ENCODE measurements around the gene ROBO3. TPM values are rescaled to one million over a fixed set of nuclear protein-coding genes. Genes with fewer than 3 reads are reported as not detected.

Gene ROBO3
- total RNA-seq, 1 experiment from 2014 or later: 19.3 TPM

DNA sequence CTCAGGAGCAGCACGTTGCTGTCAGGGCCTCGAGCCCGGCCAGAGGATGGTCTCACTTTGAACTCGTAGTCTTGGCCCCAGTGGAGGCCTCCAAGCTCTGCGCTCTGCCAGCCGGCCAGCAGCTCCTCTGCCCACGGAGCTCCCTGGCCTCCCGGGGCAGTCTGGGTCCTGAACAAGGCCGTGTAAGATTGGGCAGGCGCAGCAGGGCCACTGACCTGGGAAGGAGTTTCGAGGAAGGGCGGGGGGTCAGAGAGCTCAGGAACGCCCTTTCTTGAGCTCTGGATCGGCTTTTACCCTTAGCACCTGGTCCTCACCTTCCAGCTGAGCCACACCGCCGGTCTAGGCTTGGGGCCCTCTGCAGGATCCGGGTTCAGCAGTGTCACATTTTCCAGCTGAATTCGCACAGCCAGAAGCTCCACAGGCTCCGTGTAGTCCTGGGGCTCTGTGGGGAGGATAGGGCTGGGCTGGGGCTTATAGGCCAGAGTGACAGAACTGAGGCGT is 30.3 kb downstream of the ROBO3 start:
- DNase-seq: no peak
- Histone ChIP-seq H3K4me3 (no peak overlapping the region), H3K36me3 (no peaks in the 10 kb centered on the region), H3K9me3 (no peaks in the 10 kb centered on the region), H3K27me3 (no peaks in the 10 kb centered on the region)

DNA sequence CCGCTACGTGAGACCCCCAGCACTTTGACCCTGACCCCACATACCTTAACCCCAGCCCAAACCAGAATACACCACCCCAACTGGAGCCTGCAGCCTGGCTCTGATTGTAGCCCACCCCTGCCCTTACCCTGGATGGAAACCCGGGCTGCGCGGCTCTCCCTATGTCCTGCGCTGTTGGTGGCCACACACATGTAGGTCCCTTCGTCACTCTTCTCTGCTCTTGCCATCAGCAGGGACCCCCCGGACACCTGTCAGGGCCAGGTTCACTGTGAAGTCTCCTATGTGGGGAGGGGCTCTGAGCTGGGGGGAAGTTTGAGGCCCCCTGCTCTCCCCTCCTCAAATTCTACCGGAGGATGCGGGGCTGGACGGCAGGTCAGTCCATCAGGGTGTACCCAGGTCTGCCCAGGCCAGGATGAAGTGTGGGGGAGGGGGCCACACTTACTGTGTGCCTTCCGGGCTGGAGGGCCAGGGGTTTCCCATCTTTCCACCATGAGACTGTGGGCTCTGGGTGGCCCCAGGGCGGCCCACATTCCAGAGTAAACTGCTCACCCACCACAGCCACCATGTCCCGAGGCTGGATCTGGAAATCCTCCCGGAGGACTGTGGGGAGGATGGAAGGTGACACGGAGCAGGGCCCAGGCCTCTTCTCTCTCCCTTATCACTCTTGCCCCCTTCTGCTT is 31.0 kb downstream of the ROBO3 start:
- no peaks in the 10 kb centered on the region for H3K27me3 ChIP-seq
- H3K4me3 ChIP-seq: peak overlapping the region; percentile 31
- no peaks in the 10 kb centered on the region for H3K9me3 ChIP-seq
- DNase-seq: no peak
- no peaks in the 10 kb centered on the region for H3K36me3 ChIP-seq

DNA sequence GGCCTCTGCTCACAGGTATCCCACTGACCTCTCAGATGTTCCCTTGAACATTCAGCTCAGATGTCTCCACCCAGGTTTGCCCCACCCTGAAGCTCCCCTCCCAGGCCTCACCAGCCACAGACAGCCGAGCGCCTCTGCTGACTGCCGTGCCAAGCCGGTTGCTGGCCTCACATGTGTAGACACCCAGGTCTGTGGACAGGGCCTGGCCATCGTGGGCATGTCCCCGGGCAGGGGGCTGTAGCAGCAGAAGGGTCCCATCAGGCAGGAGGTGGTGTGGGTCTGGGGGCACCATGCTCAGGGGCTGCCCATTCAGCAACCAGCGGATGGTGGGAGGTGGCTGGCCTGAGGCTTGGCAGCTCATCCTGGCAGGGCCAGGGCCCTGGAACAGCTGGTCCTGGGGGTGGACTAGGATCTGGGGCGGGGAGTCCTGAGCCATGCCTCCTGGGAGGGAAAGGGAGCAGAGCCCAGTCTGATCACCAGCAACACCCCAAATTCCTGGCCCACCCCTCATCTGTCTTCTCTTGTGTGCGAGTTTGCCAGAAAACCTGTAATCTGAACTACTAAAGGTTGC is 31.7 kb downstream of the ROBO3 start:
- Histone ChIP-seq H3K9me3 (no peaks in the 10 kb centered on the region), H3K4me3 (peak overlapping the region; percentile 31), H3K36me3 (no peaks in the 10 kb centered on the region), H3K27me3 (no peaks in the 10 kb centered on the region)
- DNase-seq: peak; percentile 91

DNA sequence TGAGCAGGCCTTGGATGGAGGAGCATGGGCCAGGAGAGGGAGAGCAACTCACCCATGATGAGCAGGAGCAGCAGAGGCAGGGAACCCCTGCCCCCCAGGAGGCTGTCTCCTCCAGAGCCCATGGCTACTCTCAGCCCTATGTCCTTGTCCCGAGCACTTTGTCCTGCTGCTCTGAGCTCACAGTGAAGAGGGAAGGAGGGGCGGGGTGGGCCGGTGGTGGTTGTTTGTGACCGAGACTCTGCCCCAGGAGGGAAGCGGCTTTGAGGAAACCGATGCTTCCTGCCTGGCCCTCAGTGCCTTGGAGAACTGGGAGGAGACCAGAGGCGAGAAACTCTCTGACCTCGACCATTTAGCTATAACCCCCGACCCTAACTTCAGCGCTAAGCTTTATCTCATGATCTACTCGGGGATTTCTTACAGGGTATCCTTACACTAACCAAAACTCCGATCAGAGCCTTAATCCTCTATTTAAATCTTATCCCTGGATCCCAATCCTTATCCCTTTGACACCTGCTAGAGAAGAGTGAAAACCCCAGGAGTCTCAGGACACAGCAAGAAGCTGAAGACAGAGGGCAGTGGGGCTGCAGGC is 32.5 kb downstream of the ROBO3 start, which contains the start of gene ROBO4:
TSS of gene ROBO4 (minus strand) at position 192 of the 589 bp plus-strand sequence. CDS start at position 122, 70 bp downstream.
- H3K9me3 ChIP-seq: no peaks in the 10 kb centered on the region
- H3K4me3 ChIP-seq: peak within 1 kb of the TSS; percentile 31
- peak; percentile 24 for DNase-seq
- no peaks in the 10 kb centered on the region for H3K27me3 ChIP-seq
- no peaks in the 10 kb centered on the region for H3K36me3 ChIP-seq

DNA sequence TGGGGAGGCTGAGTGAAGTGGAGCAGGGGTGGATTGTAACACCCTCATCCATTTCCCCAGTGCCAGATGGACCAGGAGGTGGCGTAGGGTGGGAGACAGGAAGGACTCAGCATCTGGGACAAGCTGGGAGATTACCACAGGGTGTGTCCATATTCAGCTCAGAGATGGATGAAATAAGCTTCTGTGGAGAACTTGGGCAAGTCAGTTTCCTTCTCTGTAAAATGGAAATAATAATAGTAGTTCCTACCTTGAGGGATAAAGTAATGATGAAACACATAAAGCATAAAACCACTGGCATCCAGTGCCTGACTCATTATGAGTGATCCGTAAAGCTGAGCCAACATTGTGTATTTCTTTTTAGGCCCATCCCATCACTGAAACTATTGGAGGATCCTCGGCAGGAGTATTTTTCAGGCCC is 33.0 kb downstream of the ROBO3 start:
- Histone ChIP-seq H3K27me3 (no peaks in the 10 kb centered on the region), H3K4me3 (no peak overlapping the region), H3K36me3 (no peaks in the 10 kb centered on the region), H3K9me3 (no peaks in the 10 kb centered on the region)
- DNase-seq: peak; percentile 74

DNA sequence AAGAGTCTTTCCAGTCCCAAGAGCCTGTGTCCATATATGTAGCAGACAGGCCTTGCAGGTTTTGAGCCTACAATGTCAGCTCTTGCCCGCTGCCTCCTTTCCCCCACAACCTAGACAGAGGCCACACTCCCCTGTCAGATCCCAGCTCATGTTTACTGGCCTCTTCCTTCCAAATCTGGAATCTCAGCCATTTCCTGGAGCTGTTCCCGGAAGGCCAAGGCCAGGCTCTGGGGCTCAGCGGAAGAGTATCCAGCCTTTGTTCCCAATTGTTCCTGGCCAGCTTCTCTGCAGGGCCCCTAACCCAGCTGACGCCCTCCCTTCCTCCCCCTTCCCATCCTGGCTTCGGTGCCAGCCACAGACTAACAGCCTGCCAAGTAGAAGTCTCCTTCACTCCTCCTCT is 33.5 kb downstream of the ROBO3 start:
- H3K9me3 ChIP-seq: no peaks in the 10 kb centered on the region
- H3K4me3 ChIP-seq: no peak overlapping the region
- peak; percentile 92 for DNase-seq
- H3K27me3 ChIP-seq: no peaks in the 10 kb centered on the region
- H3K36me3 ChIP-seq: no peaks in the 10 kb centered on the region

DNA sequence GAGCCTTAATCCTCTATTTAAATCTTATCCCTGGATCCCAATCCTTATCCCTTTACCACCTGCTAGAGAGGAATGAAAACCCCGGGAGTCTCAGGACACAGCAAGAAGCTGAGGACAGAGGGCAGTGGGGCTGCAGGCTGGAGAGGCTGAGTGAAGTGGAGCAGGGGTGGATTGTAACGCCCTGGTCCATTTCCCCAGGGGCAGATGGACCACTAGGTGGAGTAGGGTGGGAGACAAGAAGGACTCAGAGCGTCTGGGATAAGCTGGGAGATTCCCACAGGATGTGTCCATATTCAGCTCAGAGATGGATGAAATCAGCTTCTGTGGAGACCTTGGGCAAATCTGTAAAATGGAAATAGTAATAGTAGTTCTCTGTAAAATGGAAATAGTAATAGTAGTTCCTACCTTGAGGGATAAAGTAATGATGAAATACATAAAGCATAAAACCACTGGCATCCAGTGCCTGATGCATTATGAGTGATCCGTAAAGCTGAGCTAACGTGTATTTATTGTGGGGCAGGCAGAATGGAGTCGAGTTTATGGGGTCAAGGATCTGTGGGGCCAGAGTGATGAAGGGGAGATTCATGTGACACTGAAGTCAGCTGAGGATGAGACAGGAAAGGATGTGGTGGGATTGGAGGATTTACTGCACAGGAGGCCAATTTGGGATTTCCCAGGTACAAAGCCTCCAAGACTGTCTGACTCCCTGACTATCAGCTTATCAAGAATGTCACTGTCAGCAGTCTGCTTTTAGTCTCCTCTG is 34.3 kb downstream of the ROBO3 start:
- Histone ChIP-seq H3K9me3 (no peaks in the 10 kb centered on the region), H3K4me3 (no peak overlapping the region), H3K27me3 (no peaks in the 10 kb centered on the region), H3K36me3 (no peaks in the 10 kb centered on the region)
- DNase-seq: no peak

DNA sequence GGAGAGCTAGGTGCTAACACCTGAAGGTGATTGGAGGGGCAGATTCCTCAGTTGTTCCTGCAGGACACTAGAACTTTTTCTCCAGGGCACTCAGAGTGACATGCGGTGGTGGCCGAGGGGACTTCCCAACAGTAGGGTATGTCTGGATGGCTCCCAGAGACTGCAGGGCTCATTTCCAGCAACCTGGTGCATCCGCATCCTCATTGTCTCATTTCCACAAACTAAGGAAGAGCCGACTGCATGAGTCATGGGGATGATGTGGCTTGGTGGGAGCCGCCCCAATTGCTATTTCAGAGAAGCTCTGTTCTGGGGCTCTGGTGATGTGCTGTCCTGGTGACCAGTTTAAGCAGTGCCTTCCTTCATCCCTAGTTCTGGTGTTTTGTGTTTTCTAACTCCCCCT is 35.2 kb downstream of the ROBO3 start:
- no peaks in the 10 kb centered on the region for H3K36me3 ChIP-seq

DNA sequence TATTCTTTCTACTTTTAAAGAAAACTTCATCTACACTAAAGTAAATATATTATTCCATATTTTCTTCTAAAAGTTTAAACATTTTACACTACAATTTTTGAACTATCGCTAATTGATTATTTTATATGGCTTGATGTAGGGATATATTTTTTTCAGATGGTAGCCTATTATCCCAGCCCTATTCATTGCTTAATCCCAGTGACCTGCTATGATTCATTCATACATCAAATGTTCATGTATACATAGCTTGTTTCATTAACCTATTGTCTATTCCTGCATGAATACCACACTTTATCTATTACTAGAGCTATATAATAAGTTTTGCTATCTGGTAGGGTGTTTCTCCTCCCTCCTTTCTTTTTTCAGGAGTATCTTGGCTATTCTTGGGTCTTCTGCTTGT is 37.4 kb downstream of the ROBO3 start:
- Histone ChIP-seq H3K4me3 (no peak overlapping the region), H3K27me3 (no peaks in the 10 kb centered on the region), H3K36me3 (no peaks in the 10 kb centered on the region), H3K9me3 (no peaks in the 10 kb centered on the region)
- DNase-seq: no peak

More for the DNA sequence above, 35.2 kb downstream of the ROBO3 start:
- Histone ChIP-seq H3K27me3 (no peaks in the 10 kb centered on the region), H3K9me3 (no peaks in the 10 kb centered on the region), H3K4me3 (peak overlapping the region; percentile 6; the same call in 1 of the 2 replicates)
- peak; percentile 90 for DNase-seq

DNA sequence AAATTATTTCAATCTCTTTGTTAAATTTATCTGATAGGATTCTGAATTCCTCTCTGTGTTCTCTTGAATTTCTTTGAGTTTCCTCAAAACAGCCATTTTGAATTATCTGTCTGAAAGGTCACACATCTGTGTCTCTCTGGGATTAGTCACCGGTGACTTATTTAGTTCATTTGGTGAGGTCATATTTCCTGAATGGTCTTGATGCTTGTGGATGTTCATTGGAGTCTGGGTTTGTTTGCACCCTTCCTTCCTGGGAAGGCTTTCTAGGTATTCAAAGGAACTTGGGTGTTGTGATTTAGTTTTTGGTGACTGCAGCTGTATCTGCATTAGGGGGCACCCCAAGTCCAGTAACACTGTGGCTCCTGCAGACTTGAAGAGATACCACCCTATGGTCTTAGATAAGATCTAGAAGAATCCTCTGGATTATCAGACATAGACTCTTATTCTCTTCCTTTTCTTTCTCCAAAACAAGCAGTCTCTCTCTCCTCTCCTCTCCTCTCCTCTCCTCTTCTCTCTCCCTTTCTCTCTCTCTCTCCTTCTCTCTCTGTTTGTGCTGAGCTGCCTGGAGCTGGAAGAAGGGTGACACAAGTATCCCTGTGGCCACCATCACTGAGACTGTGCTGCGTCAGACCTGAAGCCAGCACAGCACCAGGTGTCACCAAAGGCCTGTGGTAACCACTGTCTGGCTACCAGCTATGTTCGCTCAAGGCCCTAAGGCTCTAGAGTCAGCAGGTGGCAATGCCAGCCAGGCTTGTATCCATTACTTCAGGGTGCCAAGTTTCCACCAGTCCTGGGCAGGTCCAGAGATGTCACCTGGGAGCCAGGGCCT is 50.5 kb downstream of the ROBO3 start:
- Histone ChIP-seq H3K4me3 (no peak overlapping the region), H3K36me3 (no peaks in the 10 kb centered on the region), H3K27me3 (no peaks in the 10 kb centered on the region), H3K9me3 (peaks cover 4% of the 10 kb centered on the region; the same call in 1 of the 2 replicates)
- no peak for DNase-seq

DNA sequence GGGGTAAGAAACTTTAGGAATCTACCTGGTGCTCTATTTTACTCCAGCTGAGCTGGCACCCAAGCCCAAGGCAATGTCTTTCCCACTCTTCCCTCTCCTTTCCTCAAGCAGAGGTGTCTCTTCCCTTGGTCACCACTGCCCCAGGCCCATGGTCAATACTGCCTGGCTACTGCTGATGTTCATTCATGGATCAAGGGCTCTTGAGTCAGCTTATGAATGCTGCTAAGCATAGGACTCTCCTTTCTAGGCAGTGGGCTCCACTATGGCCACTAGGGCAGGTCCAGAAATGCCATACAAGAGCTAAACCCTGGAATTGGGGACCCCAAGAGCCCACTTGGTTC is 51.1 kb downstream of the ROBO3 start:
- Histone ChIP-seq H3K9me3 (peaks cover 2% of the 10 kb centered on the region; the same call in 1 of the 2 replicates), H3K27me3 (no peaks in the 10 kb centered on the region), H3K36me3 (no peaks in the 10 kb centered on the region), H3K4me3 (no peak overlapping the region)
- no peak for DNase-seq

DNA sequence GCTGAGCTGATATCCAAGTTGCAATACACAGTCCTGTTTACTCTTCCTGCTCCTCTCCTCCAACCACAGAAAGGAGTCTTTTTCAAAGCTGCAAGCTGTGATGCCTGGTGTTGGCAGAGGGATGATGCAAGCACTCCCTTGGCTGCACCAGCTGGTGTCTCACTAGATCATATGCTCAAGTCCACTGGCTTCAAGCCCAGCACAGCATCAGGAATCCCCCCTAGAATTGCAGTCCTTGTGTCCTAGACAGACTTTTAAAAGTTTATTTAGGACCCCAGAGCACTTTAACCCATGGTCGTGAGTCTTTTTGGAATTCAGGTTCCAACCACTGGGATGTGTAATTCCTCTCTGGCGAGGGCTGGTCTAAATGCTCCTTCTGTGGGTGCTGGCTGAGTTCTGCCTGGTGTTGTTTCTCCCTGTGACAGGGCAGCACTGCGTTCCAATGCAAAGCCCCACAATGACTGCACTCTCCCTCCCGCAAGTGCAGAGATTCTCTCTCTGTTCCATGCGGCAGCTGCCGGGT is 51.9 kb downstream of the ROBO3 start:
- no peak overlapping the region for H3K4me3 ChIP-seq
- H3K9me3 ChIP-seq: peaks cover 2% of the 10 kb centered on the region; the same call in 1 of the 2 replicates
- no peaks in the 10 kb centered on the region for H3K27me3 ChIP-seq
- no peaks in the 10 kb centered on the region for H3K36me3 ChIP-seq
- peak; percentile 24 for DNase-seq

DNA sequence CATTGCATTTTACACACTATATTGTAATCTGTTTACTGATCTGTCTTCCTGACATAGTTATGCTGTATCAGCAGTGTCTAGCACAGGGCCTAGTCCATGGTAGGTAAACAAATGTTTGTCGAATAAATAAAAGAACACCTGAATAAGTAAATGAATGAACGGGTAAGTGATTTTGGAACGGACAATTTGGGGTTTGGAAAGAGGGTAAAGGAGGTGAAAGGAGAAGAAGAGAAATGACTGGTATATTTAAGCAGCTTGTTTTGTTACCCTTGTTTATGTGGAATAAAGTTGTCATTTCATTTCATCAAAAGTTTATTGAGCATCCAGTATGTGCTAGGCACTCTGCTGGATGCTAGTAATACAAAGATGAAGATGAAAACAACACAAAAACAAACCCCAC is 53.7 kb downstream of the ROBO3 start, which contains the start of gene HEPN1:
TSS of gene HEPN1 (plus strand) at position 301 of the 400 bp plus-strand sequence.
- Histone ChIP-seq H3K4me3 (no peak within 1 kb of the TSS), H3K27me3 (no peaks in the 10 kb centered on the region), H3K9me3 (no peaks in the 10 kb centered on the region; the same call in 1 of the 2 replicates), H3K36me3 (no peaks in the 10 kb centered on the region)
- no peak for DNase-seq

DNA sequence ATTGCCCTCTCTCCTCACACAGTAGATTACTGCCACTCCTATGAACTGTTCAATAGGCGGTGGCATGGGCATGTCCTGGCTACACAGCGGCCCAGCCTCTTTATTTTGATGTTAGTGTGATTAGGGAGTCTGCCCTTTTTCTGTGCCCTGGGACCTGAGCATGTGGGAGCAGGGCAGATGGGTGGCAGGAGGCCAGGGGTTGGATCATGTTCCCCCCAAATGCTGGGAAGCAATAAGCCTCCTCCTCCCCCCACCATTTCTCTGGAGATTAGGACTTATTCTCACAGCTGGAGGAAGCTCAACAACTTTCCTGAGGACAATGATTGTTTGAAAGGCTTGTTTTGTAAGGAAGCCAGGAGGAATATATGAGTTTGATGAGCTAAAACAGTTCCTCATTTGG is 54.7 kb downstream of the ROBO3 start:
- H3K27me3 ChIP-seq: no peaks in the 10 kb centered on the region
- no peaks in the 10 kb centered on the region; the same call in 1 of the 2 replicates for H3K9me3 ChIP-seq
- no peak for DNase-seq

DNA sequence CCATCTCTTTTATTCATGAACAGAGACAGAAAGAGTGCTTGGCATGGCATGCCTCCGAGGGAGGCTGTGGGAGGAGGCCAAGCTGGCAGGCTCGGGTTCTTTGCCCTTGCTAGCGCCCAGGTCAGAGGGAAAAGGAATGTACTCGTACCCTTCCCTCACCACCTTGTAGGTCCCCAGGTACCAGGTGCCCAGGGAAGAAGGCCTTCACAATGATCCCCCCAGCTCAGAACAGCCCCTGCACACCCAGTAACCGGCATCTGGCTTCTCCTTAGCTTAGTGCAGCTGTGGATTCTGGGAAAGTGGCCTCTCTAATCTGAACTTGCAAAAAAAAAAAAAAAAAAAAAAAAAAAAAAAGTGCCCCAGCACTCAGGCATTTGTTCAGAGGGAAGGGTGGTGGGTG is 55.1 kb downstream of the ROBO3 start:
- Histone ChIP-seq H3K4me3 (no peak overlapping the region), H3K27me3 (no peaks in the 10 kb centered on the region), H3K36me3 (no peaks in the 10 kb centered on the region), H3K9me3 (no peaks in the 10 kb centered on the region; the same call in 1 of the 2 replicates)
- DNase-seq: no peak

More for the DNA sequence above, 54.7 kb downstream of the ROBO3 start:
- Histone ChIP-seq H3K4me3 (no peak overlapping the region), H3K36me3 (no peaks in the 10 kb centered on the region)

All from MG63 (cell line).